Naive B cell (primary cell): ENCODE results near the gene CHAF1B. TPM values are rescaled to one million over a fixed set of nuclear protein-coding genes. Genes with fewer than 3 reads are reported as not detected.

Source experiments
- ATAC-seq, 2 donors: fragments of 150-1000 bp; cut with Tn5 transposase; 2 replicates each; pipeline ENCODE4 v1.10.0; 2021; ENCODE audit warnings: low read depth in 2 of 2, mild to moderate bottlenecking in 2 of 2, moderate library complexity in 2 of 2
- DNase-seq: peaks from one replicate; pipeline ENCODE4 v3.0.0; 2022
- H3K27ac Mint-ChIP-seq, 6 donors: one replicate each; pipeline ENCODE4 v1.8.0; 2020 to 2022; ENCODE audit warnings: mild to moderate bottlenecking in 6 of 6, mixed read lengths in 6 of 6, moderate library complexity in 5 of 6, inconsistent platforms in 2 of 6
- H3K27me3 Mint-ChIP-seq, 3 donors: one replicate each; pipeline ENCODE4 v1.8.0; 2021 to 2022; ENCODE audit warnings: mixed read lengths in 3 of 3, mild to moderate bottlenecking in 1 of 3
- H3K36me3 Mint-ChIP-seq, 2 donors: one replicate each; pipeline ENCODE4 v1.8.0; 2020 to 2022; ENCODE audit warnings: mixed read lengths in 2 of 2, inconsistent platforms in 1 of 2, mild to moderate bottlenecking in 1 of 2
- H3K4me1 Mint-ChIP-seq, 3 donors: one replicate each; pipeline ENCODE4 v1.8.0; 2020 to 2022; ENCODE audit warnings: mixed read lengths in 3 of 3, inconsistent platforms in 1 of 3, mild to moderate bottlenecking in 1 of 3, moderate library complexity in 1 of 3
- H3K4me3 Mint-ChIP-seq, 8 donors: one replicate each; pipeline ENCODE4 v1.8.0; 2020 to 2022; ENCODE audit warnings: mild to moderate bottlenecking in 8 of 8, mixed read lengths in 8 of 8, moderate library complexity in 8 of 8, inconsistent platforms in 2 of 8
- H3K9me3 Mint-ChIP-seq, 7 donors: one replicate each; pipeline ENCODE4 v1.8.0; 2020 to 2022; ENCODE audit warnings: mixed read lengths in 7 of 7, mild to moderate bottlenecking in 5 of 7, inconsistent platforms in 2 of 7, moderate library complexity in 1 of 7
- polyA plus RNA-seq, 6 donors: library from polyadenylated mRNA; unstranded; fragments of 300-500 nt; fragmentation: Illumina TruSeq; gene quantifications; one replicate each; pipeline ENCODE4 v1.2.3, GENCODE V29; 2021; ENCODE audit warnings: low read depth in 6 of 6

The CHAF1B gene
- polyA plus RNA-seq, 6 donors from 2014 or later: 0.33 to 1.8 (median 0.55) TPM

DNA sequence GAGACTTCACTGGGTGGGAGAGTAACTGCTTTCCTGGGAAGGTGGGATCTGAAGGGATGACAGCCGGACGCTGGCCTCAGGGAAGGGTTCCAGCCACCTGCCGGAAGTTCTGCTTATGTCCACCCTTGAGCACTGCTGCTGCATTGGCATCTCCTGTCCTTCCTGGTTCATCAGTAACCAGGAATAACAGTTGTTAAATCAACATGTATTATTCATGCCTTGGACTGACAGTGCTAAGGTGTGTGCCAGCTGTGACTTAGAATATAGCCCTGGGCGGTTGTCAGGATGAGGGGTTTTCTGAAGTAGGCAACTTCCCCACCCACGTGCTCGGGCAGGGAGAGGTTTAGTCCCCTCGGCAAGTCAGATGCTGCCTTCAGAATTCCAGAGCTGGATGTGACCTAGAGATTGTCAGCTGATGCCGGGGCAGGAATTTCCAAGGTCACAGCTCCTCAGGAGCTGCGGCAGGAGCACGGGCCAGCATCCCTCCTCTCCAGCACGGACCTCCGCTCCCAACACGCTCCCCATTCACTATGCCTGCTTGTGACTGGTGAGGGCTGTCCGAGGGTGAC lies 76.8 kb downstream of the CHAF1B start:
- Mint-ChIP-seq H3K27me3 (peaks cover 0 to 23% (median 9%) of the 10 kb centered on the region in 3 donors), H3K9me3 (no peaks in the 10 kb centered on the region)
- ATAC-seq: no peak

DNA sequence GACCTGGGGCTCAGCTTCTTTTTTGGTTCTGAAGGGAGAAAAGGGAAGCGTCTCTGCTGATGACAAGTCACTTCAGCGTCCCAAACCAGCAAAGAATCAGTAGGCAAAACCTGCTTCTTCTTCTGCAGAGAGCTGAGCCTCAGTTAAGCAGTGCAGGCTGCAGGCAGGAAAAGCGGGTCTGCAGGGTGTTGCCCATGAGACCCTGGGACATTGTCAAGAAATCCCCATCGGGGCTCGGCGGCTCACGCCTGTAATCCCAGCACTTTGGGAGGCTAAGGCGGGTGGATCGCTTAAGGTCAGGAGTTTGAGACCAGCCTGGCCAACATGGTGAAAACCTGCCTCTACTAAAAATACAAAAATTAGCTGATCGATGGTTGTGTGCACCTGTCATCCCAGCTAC lies 78.0 kb downstream of the CHAF1B start:
- no peaks in the 10 kb centered on the region for H3K9me3 Mint-ChIP-seq
- peaks cover 0 to 23% (median 9%) of the 10 kb centered on the region in 3 donors for H3K27me3 Mint-ChIP-seq
- H3K4me1 Mint-ChIP-seq: no peaks in the 10 kb centered on the region
- H3K27ac Mint-ChIP-seq: no peak overlapping the region
- H3K36me3 Mint-ChIP-seq: no peaks in the 10 kb centered on the region
- H3K4me3 Mint-ChIP-seq: no peak overlapping the region
- ATAC-seq: no peak
- no peak for DNase-seq

More for the DNA sequence above, 76.8 kb downstream of the CHAF1B start:
- no peaks in the 10 kb centered on the region for H3K36me3 Mint-ChIP-seq
- no peaks in the 10 kb centered on the region for H3K4me1 Mint-ChIP-seq
- no peak overlapping the region for H3K4me3 Mint-ChIP-seq
- no peak for DNase-seq
- no peak overlapping the region for H3K27ac Mint-ChIP-seq

DNA sequence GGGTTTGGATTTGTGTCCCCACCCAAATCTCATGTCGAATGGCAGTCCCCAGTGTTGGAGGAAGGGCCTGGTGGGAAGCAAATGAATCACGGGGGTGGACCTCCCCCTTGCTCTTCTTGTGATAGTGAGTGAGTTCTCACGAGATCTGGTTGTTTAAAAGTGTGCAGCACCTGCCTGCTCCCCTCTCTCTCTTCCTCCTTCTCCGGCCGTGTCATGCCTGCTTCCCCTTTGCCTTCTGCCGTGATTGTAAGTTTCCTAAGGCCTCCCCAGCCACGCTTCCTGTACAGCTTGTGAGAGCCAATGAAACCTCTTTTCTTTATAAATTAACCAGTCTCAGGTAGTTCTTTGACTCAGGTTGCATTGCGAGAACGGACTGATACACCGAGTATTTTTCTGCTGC lies 78.8 kb downstream of the CHAF1B start:
- H3K9me3 Mint-ChIP-seq: no peaks in the 10 kb centered on the region
- no peaks in the 10 kb centered on the region for H3K4me1 Mint-ChIP-seq
- no peaks in the 10 kb centered on the region for H3K36me3 Mint-ChIP-seq
- no peak overlapping the region for H3K27ac Mint-ChIP-seq
- ATAC-seq: no peak
- H3K27me3 Mint-ChIP-seq: peaks cover 0 to 23% (median 9%) of the 10 kb centered on the region in 3 donors
- no peak for DNase-seq
- H3K4me3 Mint-ChIP-seq: no peak overlapping the region

DNA sequence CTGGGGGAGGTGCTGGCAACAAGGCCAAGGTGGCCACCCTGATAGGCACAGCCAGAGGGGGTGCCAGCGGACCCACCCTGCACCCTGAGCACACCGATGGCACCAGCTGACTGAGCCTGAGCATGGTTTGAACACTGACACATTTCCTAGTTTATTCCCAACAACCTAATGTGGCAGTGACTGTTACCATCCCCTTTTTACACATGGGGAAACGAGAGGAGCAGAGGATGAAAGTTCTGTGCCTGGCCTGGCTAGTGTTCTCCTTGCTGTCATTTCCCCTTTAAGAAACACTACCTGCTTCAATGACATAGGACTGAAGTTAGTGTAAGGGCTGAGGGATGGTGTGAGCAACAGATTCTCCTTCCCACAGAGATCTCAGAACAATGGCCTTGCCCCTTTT lies 79.4 kb downstream of the CHAF1B start:
- Mint-ChIP-seq H3K27me3 (peaks cover 0 to 23% (median 9%) of the 10 kb centered on the region in 3 donors), H3K4me3 (no peak overlapping the region), H3K4me1 (no peaks in the 10 kb centered on the region), H3K36me3 (no peaks in the 10 kb centered on the region), H3K9me3 (no peaks in the 10 kb centered on the region), H3K27ac (no peak overlapping the region)
- no peak for DNase-seq
- no peak for ATAC-seq

DNA sequence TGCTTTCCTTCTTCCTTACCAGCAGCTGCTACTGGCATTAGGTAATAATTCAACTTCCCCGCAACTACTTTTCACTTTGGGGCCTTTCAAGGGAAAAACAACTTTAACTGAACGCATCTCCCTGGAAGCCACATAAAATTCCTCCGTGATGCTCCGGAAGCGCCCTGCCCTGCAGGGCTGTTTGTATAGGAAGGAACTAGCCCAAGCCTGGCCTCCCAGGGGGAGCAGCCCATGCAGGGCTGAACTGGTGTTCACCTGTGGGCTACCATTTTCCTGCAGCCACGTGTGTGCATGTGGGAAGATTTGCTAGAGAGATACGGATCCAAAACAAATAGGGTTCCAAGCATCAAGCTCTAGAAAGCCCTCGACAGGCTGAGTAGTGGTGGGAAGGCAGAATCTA lies 80.3 kb downstream of the CHAF1B start:
- Mint-ChIP-seq H3K9me3 (no peaks in the 10 kb centered on the region), H3K4me3 (no peak overlapping the region), H3K36me3 (no peaks in the 10 kb centered on the region), H3K27me3 (peaks cover 0 to 20% (median 9%) of the 10 kb centered on the region in 3 donors), H3K4me1 (no peaks in the 10 kb centered on the region), H3K27ac (peak overlapping the region in 1 of 6 donors; percentile 42)
- ATAC-seq: no peak
- no peak for DNase-seq

DNA sequence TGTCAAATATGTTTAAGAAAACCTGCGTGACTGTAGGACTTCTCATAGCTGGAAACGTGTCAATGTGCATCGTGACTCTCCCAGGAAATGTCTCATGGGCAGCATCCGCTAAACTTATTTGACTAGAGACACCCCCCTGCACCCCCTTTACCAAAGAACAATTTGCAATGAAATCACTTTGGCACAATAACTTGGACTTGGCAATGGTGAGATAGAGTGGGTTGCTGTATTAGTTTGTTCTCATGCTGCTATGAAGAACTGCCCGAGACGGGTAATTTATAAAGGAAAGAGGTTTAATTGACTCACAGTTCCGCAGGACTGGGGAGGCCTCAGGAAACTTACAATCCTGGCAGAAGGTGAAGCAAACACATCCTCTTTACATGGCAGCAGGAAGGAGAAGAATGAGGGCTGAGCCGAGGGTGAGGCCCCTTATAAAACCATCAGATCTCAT lies 80.9 kb downstream of the CHAF1B start:
- H3K4me1 Mint-ChIP-seq: no peaks in the 10 kb centered on the region
- H3K27me3 Mint-ChIP-seq: peaks cover 0 to 14% (median 9%) of the 10 kb centered on the region in 3 donors
- no peak for DNase-seq
- ATAC-seq: no peak
- no peaks in the 10 kb centered on the region for H3K36me3 Mint-ChIP-seq
- H3K27ac Mint-ChIP-seq: no peak overlapping the region
- no peak overlapping the region for H3K4me3 Mint-ChIP-seq
- H3K9me3 Mint-ChIP-seq: no peaks in the 10 kb centered on the region

Other genes with a start within 250 kb of the CHAF1B start
- 10 to 100 TPM; 13.8 to 43.2 (median 29.3) TPM for gene DOP1B, start 228.6 kb upstream of the CHAF1B start, polyA plus RNA-seq
- 10 to 100 TPM; 20.6 to 59.6 (median 39.8) TPM for gene MORC3, start 65.2 kb upstream of the CHAF1B start, polyA plus RNA-seq
- gene CLDN14, start 94.7 kb downstream of the CHAF1B start, polyA plus RNA-seq: not detected